SK-N-SH (cell line): ENCODE data around the gene MYBPH. TPM values are rescaled to one million over a fixed set of nuclear protein-coding genes. Genes with fewer than 3 reads are reported as not detected.

Experiments used
- CTCF ChIA-PET: fragments of 300-600, 350-600 bp; formaldehyde crosslinking; extraction: SDS; loops from one replicate; lab custom pipeline; 2021; lab: Yijun Ruan, JAX
- POLR2A ChIA-PET: fragments of 350-600 bp; sonication (Branson Sonifier 250); formaldehyde crosslinking; extraction: SDS; loops from one replicate; lab custom pipeline; 2020; ENCODE audit warnings: antibody characterized with exemption, inconsistent platforms; lab: Yijun Ruan, JAX
- DNase-seq: peaks from one replicate; pipeline ENCODE4 v3.0.0; 2012
- H2AFZ ChIP-seq: fragments of 200-600 bp; sonication (generic); 2 replicates; pipeline ENCODE4 v1.8.1; 2016; ENCODE audit warnings: antibody characterized with exemption, mild to moderate bottlenecking, low read depth
- H3F3A ChIP-seq: fragments of 200-600 bp; sonication (generic); replicated peaks from 2 replicates; pipeline ENCODE3; 2016; ENCODE audit warnings: antibody characterized with exemption, mild to moderate bottlenecking; ENCODE audit not compliant: insufficient read depth
- H3K27ac ChIP-seq, 2 experiments: fragments of 200-500 bp in 1 of 2; fragments of 200-600 bp in 1 of 2; sonication (Bioruptor generic) in 1 of 2; sonication (generic), shearing (Covaris generic) in 1 of 2; 2 replicates each; pipeline versions ENCODE4 v1.5.1 to v1.6.1; 2014 to 2016; ENCODE audit warnings: low read depth in 2 of 2, inconsistent platforms in 1 of 2, low read length in 1 of 2, mild to moderate bottlenecking in 1 of 2, mixed read lengths in 1 of 2
- H3K27me3 ChIP-seq: fragments of 200-600 bp; sonication (generic), shearing (Covaris generic); 2 replicates; pipeline ENCODE4 v1.6.1; 2016; ENCODE audit warnings: mixed run types; ENCODE audit not compliant: insufficient read depth
- H3K36me3 ChIP-seq, 2 experiments: fragments of 200-500 bp in 1 of 2; fragments of 200-600 bp in 1 of 2; sonication (Bioruptor generic) in 1 of 2; sonication (generic) in 1 of 2; replicated peaks in 1 of 2; 2 replicates each; pipeline versions ENCODE3 to v1.5.1; 2014 to 2016; ENCODE audit warnings: low read length in 1 of 2, mild to moderate bottlenecking in 1 of 2; ENCODE audit not compliant: insufficient read depth in 2 of 2, control insufficient read depth in 1 of 2
- H3K4me1 ChIP-seq, 2 experiments: fragments of 200-500 bp in 1 of 2; fragments of 200-600 bp in 1 of 2; sonication (Bioruptor generic) in 1 of 2; sonication (generic), shearing (Covaris generic) in 1 of 2; 2 replicates each; pipeline versions ENCODE4 v1.5.1 to v1.6.1; 2014 to 2016; ENCODE audit warnings: low read depth in 1 of 2, low read length in 1 of 2, mixed run types in 1 of 2; ENCODE audit not compliant: insufficient read depth in 2 of 2, control insufficient read depth in 1 of 2
- H3K4me2 ChIP-seq: fragments of 200-600 bp; sonication (generic), shearing (Covaris generic); 2 replicates; pipeline ENCODE4 v1.6.1; 2017; ENCODE audit warnings: mixed run types
- H3K4me3 ChIP-seq, 2 experiments: fragments of 200-500 bp in 1 of 2; fragments of 200-600 bp in 1 of 2; sonication (Bioruptor generic) in 1 of 2; sonication (generic), shearing (Covaris generic) in 1 of 2; 2 replicates each; pipeline versions ENCODE4 v1.5.1 to v1.8.1; 2014 to 2016; ENCODE audit warnings: low read depth in 2 of 2, inconsistent platforms in 1 of 2, low read length in 1 of 2, mild to moderate bottlenecking in 1 of 2, mixed read lengths in 1 of 2, moderate library complexity in 1 of 2
- H3K79me2 ChIP-seq: fragments of 200-600 bp; sonication (generic); 2 replicates; pipeline ENCODE4 v1.8.1; 2017; ENCODE audit warnings: mild to moderate bottlenecking; ENCODE audit not compliant: insufficient read depth
- H3K9ac ChIP-seq: fragments of 200-600 bp; sonication (generic); 2 replicates; pipeline ENCODE4 v1.6.1; 2017; ENCODE audit warnings: mixed run types
- H3K9me2 ChIP-seq: fragments of 200-600 bp; sonication (generic); 2 replicates; pipeline ENCODE4 v1.6.1; 2017; ENCODE audit warnings: mixed run types
- H3K9me3 ChIP-seq: fragments of 200-600 bp; sonication (generic); 2 replicates; pipeline ENCODE4 v1.6.1; 2017; ENCODE audit warnings: mixed run types, mild to moderate bottlenecking, moderate library complexity
- H4K20me1 ChIP-seq: fragments of 200-600 bp; sonication (generic); 2 replicates; pipeline ENCODE4 v1.6.1; 2017; ENCODE audit warnings: mild to moderate bottlenecking, mixed run types; ENCODE audit not compliant: insufficient read depth
- CHD2 ChIP-seq: fragments of 150-350 bp; IDR thresholded peaks from 2 replicates; pipeline ENCODE4 v1.6.1; 2018; ENCODE audit warnings: low read length; ENCODE audit not compliant: partially characterized antibody
- FOSL2 ChIP-seq: IDR thresholded peaks from 2 replicates; pipeline ENCODE4 v1.4.0; 2012; ENCODE audit warnings: low read depth, mild to moderate bottlenecking, moderate library complexity, borderline replicate concordance
- FOXJ3 ChIP-seq: sonication (generic); formaldehyde crosslinking; IDR thresholded peaks from 2 replicates; pipeline ENCODE4 v1.5.1; 2020; ENCODE audit warnings: mild to moderate bottlenecking, missing genetic modification reagents
- MEF2A ChIP-seq: IDR thresholded peaks from 2 replicates; pipeline ENCODE4 v1.4.0; 2012; ENCODE audit warnings: low read depth, borderline replicate concordance
- TAF1 ChIP-seq: IDR thresholded peaks from 2 replicates; pipeline ENCODE4 v1.6.1; 2012; ENCODE audit warnings: low read depth, mild to moderate bottlenecking, low read length, moderate library complexity, borderline replicate concordance
- TCF12 ChIP-seq: IDR thresholded peaks from 2 replicates; pipeline ENCODE4 v1.4.0; 2012
- WGBS: methylation state at CpG from one replicate; pipeline ENCODE4 v1.1.6; 2017; ENCODE audit warnings: low lambda C conversion rate; 5-methylcytosine and 5-hydroxymethylcytosine counted together
- polyA plus RNA-seq, 3 experiments: library from polyadenylated mRNA; depleted of rRNA; stranded (reverse); fragments of >200 nt; gene quantifications; 2 replicates each; pipeline ENCODE4 v1.2.3, GENCODE V29; 2012
- TF ChIP-seq, protein P1 (sequence below): fragments of 150-350 bp; IDR thresholded peaks from 2 replicates; pipeline ENCODE4 v1.6.1; 2017; ENCODE audit warnings: antibody characterized with exemption, low read length, low read depth, borderline replicate concordance
- TF ChIP-seq, protein P2 (sequence below): IDR thresholded peaks from 2 replicates; pipeline ENCODE4 v1.4.0; 2012; ENCODE audit warnings: low read depth
- TF ChIP-seq, protein P3 (sequence below): IDR thresholded peaks from 2 replicates; pipeline ENCODE4; 2012
- TF ChIP-seq, protein P4 (sequence below): IDR thresholded peaks from 2 replicates; pipeline ENCODE4 v1.4.0; 2012; ENCODE audit warnings: low read depth, borderline replicate concordance
- TF ChIP-seq, protein P5 (sequence below): fragments of 200-600 bp; sonication (generic); IDR thresholded peaks from 2 replicates; pipeline ENCODE4 v1.6.1; 2017; ENCODE audit warnings: antibody characterized with exemption, mild to moderate bottlenecking, moderate library complexity

MYBPH gene
- polyA plus RNA-seq, 1 of the 3 experiments (the other 2 are of a cell fraction), result 0.12 TPM

DNA sequence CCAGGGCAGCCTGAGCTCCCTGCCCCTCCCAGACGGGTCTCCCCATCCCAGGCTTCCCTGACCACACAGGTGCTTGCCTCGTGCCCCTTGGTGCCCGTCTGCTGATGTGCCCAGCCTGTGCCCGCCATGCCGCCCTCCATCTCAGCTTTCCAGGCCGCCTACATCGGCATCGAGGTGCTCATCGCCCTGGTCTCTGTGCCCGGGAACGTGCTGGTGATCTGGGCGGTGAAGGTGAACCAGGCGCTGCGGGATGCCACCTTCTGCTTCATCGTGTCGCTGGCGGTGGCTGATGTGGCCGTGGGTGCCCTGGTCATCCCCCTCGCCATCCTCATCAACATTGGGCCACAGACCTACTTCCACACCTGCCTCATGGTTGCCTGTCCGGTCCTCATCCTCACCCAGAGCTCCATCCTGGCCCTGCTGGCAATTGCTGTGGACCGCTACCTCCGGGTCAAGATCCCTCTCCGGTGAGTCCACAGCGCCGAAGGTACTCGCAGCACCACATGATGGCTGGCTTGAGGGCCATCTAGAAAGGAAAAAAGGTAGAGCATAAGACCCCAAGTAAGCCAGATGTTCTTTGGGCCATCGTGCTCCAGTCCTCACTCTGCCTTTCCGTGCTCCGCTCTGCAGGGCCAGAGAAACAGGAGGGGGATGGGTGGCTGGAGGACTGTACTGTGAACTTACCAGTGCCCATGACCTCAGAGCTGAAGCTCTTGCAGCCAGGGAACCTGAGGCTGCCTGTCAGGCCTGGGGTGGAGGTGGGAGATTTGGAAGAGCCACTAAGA, 46.7 kb downstream of the MYBPH start:
- Histone ChIP-seq H3K27ac (peak overlapping the region in 1 of 2 experiments; percentile 82; a peak in 2 of 4 replicates), H3F3A (peaks cover 5% of the 10 kb centered on the region), H3K4me2 (no peak overlapping the region), H2AFZ (no peak overlapping the region), H3K4me1 (peaks cover 21 to 69% of the 10 kb centered on the region in 2 experiments), H3K27me3 (no peaks in the 10 kb centered on the region), H3K79me2 (no peaks in the 10 kb centered on the region), H3K9me3 (no peaks in the 10 kb centered on the region), H3K4me3 (peak overlapping the region in 1 of 2 experiments; percentile 48; a peak in 1 of 4 replicates), H3K36me3 (no peaks in the 10 kb centered on the region), H4K20me1 (no peaks in the 10 kb centered on the region), H3K9me2 (no peaks in the 10 kb centered on the region), H3K9ac (no peak overlapping the region)
- ChIA-PET CTCF (interaction anchor here (0.9 to 26.1 kb wide), 13 partner anchors 10 to 140 kb away, joined by 3 to 602 read pairs (median 13); no protein-coding TSS in a partner anchor), POLR2A (no interaction called here)
- TF ChIP-seq CHD2 (no peak), TCF12 (no peak), TAF1 (no peak), FOSL2 (no peak)
- TF ChIP-seq, protein P1, sequence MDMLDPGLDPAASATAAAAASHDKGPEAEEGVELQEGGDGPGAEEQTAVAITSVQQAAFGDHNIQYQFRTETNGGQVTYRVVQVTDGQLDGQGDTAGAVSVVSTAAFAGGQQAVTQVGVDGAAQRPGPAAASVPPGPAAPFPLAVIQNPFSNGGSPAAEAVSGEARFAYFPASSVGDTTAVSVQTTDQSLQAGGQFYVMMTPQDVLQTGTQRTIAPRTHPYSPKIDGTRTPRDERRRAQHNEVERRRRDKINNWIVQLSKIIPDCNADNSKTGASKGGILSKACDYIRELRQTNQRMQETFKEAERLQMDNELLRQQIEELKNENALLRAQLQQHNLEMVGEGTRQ, result no peak
- TF ChIP-seq, protein P2, sequence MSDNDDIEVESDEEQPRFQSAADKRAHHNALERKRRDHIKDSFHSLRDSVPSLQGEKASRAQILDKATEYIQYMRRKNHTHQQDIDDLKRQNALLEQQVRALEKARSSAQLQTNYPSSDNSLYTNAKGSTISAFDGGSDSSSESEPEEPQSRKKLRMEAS, result no peak
- TF ChIP-seq, protein P3, sequence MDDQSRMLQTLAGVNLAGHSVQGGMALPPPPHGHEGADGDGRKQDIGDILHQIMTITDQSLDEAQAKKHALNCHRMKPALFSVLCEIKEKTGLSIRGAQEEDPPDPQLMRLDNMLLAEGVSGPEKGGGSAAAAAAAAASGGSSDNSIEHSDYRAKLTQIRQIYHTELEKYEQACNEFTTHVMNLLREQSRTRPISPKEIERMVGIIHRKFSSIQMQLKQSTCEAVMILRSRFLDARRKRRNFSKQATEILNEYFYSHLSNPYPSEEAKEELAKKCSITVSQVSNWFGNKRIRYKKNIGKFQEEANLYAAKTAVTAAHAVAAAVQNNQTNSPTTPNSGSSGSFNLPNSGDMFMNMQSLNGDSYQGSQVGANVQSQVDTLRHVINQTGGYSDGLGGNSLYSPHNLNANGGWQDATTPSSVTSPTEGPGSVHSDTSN, result no peak
- TF ChIP-seq, protein P4, sequence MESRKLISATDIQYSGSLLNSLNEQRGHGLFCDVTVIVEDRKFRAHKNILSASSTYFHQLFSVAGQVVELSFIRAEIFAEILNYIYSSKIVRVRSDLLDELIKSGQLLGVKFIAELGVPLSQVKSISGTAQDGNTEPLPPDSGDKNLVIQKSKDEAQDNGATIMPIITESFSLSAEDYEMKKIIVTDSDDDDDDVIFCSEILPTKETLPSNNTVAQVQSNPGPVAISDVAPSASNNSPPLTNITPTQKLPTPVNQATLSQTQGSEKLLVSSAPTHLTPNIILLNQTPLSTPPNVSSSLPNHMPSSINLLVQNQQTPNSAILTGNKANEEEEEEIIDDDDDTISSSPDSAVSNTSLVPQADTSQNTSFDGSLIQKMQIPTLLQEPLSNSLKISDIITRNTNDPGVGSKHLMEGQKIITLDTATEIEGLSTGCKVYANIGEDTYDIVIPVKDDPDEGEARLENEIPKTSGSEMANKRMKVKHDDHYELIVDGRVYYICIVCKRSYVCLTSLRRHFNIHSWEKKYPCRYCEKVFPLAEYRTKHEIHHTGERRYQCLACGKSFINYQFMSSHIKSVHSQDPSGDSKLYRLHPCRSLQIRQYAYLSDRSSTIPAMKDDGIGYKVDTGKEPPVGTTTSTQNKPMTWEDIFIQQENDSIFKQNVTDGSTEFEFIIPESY, result no peak
- no peak for DNase-seq
- 95% methylated on average over 18 of the region's 29 CpGs for WGBS

DNA sequence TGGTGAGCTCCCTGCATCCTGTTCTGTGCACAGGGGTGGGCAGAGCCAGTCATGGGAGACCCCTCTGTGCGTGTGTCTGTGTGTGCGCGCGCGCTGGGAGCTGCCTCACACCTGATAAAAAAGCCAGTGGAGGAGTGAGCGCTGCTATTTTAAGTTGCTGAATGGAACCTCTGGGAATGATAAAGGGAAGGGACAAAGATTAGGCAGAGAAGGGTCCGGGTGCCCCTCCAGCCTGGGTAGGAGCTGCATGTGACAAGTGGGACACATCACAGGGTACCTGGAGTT, 47.3 kb downstream of the MYBPH start:
- Histone ChIP-seq H3K36me3 (no peaks in the 10 kb centered on the region), H3K79me2 (no peaks in the 10 kb centered on the region)
- TF ChIP-seq MEF2A (no peak), FOXJ3 (CRISPR knock-in tag) (no peak)
- TF ChIP-seq, protein P5, sequence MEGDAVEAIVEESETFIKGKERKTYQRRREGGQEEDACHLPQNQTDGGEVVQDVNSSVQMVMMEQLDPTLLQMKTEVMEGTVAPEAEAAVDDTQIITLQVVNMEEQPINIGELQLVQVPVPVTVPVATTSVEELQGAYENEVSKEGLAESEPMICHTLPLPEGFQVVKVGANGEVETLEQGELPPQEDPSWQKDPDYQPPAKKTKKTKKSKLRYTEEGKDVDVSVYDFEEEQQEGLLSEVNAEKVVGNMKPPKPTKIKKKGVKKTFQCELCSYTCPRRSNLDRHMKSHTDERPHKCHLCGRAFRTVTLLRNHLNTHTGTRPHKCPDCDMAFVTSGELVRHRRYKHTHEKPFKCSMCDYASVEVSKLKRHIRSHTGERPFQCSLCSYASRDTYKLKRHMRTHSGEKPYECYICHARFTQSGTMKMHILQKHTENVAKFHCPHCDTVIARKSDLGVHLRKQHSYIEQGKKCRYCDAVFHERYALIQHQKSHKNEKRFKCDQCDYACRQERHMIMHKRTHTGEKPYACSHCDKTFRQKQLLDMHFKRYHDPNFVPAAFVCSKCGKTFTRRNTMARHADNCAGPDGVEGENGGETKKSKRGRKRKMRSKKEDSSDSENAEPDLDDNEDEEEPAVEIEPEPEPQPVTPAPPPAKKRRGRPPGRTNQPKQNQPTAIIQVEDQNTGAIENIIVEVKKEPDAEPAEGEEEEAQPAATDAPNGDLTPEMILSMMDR, result peak; percentile 0; the same call in 1 of the 2 replicates
- TF ChIP-seq, all 33 proteins: peak for 1
- Histone ChIP-seq H3K27me3 (no peaks in the 10 kb centered on the region), H3K4me3 (peak overlapping the region; percentile 48 to 55), H4K20me1 (no peaks in the 10 kb centered on the region), H3K9ac (no peak overlapping the region), H3F3A (peaks cover 5% of the 10 kb centered on the region), H3K4me2 (peak overlapping the region; percentile 54), H3K9me2 (no peaks in the 10 kb centered on the region), H3K9me3 (no peaks in the 10 kb centered on the region), H3K27ac (no peak overlapping the region), H2AFZ (peak overlapping the region; percentile 55; the same call in 1 of the 2 replicates), H3K4me1 (peaks cover 21 to 69% of the 10 kb centered on the region in 2 experiments)
- no peak for DNase-seq
- 87% methylated on average over 7 of the region's 7 CpGs for WGBS
- ChIA-PET POLR2A (no interaction called here), CTCF (interaction anchor here (0.9 to 26.1 kb wide), 12 partner anchors 10 to 141 kb away, joined by 3 to 602 read pairs (median 7); partner anchors contain the start of gene MYBPH)
